Left lung (tissue), 10 donors: Measurements from ENCODE around the gene PSPC1. TPM values are rescaled to one million over a fixed set of nuclear protein-coding genes. Genes with fewer than 3 reads are reported as not detected.
"Not testable (repeated sequence)": the region's sequence is repeated elsewhere in the genome, so short reads cannot be mapped to it uniquely, and the experiment has no call there.

Experiments
- ATAC-seq: fragments of 200-7000 bp; cut with Tn5 transposase; one replicate; pipeline ENCODE4 v1.9.1; 2020; ENCODE audit warnings: moderate library complexity
- DNase-seq, 4 donors: peaks; one replicate each; pipeline ENCODE4 v3.0.0-alpha.2; 2013 to 2020
- H3K27ac ChIP-seq, 2 donors: fragments of 200-600 bp; sonication (generic) in 1 of 2; one replicate each; pipeline versions ENCODE4 v1.5.0 to v1.8.0; 2020 to 2021
- H3K27me3 ChIP-seq, 2 donors: fragments of 200-600 bp; sonication (generic) in 1 of 2; one replicate each; pipeline versions ENCODE4 v1.5.0 to v1.8.0; 2020 to 2021
- H3K36me3 ChIP-seq, 2 donors: fragments of 200-600 bp; sonication (generic) in 1 of 2; one replicate each; pipeline versions ENCODE4 v1.5.0 to v1.8.0; 2020 to 2021
- H3K4me1 ChIP-seq, 2 donors: fragments of 200-600 bp; one replicate each; pipeline ENCODE4 v1.8.0; 2021
- H3K4me3 ChIP-seq, 2 donors: fragments of 200-600 bp; sonication (generic) in 1 of 2; one replicate each; pipeline versions ENCODE4 v1.5.0 to v1.8.0; 2020 to 2021; ENCODE audit warnings: mild to moderate bottlenecking in 1 of 2
- H3K9me3 ChIP-seq, 2 donors: fragments of 200-600 bp; sonication (generic) in 1 of 2; one replicate each; pipeline versions ENCODE4 v1.5.0 to v1.8.0; 2020 to 2021
- CTCF ChIP-seq, 2 donors: fragments of 200-600 bp; sonication (generic) in 1 of 2; IDR thresholded peaks; one replicate each; pipeline versions ENCODE4 v1.5.0 to v1.8.0; 2021; ENCODE audit warnings: antibody characterized with exemption in 2 of 2
- intact Hi-C, 2 donors: fragments of 100-400 bp; cut with DNase I; formaldehyde crosslinking; loops; one replicate each; pipeline versions ENCODE4 v1.11.2 to v1.14.2; 2022
- polyA plus RNA-seq, 6 donors: library from polyadenylated mRNA; unstranded; fragments of 120-200 nt; gene quantifications; one replicate each; pipeline ENCODE4 v1.2.1, GENCODE V29; 2013; ENCODE audit not compliant: insufficient read length in 6 of 6
- total RNA-seq, 2 donors: library from RNA; stranded (reverse); fragmentation: NEBNext Ultra II Directional; extraction: Animal tissue kit (Norgen Biotek cat#: 25700); gene quantifications; one replicate each; pipeline ENCODE4 v1.2.1, GENCODE V29; 2021
- donor health status: DM: no; HTN: yes; CAD: no.
- donor health status: DM: no; HTN: no; CAD: no.

The PSPC1 gene
- total and polyA plus RNA-seq, 8 donors = 34.8 to 86.2 (median 76.1) TPM

GRCh38 chr13:19726611-19727010 lies 56.1 kb downstream of the PSPC1 start:
- ATAC-seq (no peak), DNase-seq (no peak)
- no peak for TF ChIP-seq CTCF (IDR thresholded peaks at IDR 0.05)
- Histone ChIP-seq H3K36me3 (peaks cover 0 to 43% of the 10 kb centered on the region in 2 donors), H3K4me3 (no peak overlapping the region), H3K27me3 (no peaks in the 10 kb centered on the region), H3K9me3 (no peaks in the 10 kb centered on the region), H3K27ac (no peak overlapping the region), H3K4me1 (no peaks in the 10 kb centered on the region)
- intact Hi-C loops = no loop called here

GRCh38 chr13:19725320-19725719 lies 57.4 kb downstream of the PSPC1 start:
- ATAC-seq (no peak), DNase-seq (no peak)
- Histone ChIP-seq H3K4me1 (no peaks in the 10 kb centered on the region), H3K27ac (no peak overlapping the region), H3K36me3 (peaks cover 0 to 43% of the 10 kb centered on the region in 2 donors), H3K4me3 (no peak overlapping the region), H3K9me3 (no peaks in the 10 kb centered on the region), H3K27me3 (no peaks in the 10 kb centered on the region)
- TF ChIP-seq CTCF (IDR thresholded peaks at IDR 0.05) = no peak
- intact Hi-C loops = no loop called here

- intact Hi-C loops = no loop called here
- peaks cover 0 to 20% of the 10 kb centered on the region in 2 donors for H3K36me3 ChIP-seq
- H3K27me3 ChIP-seq = no peaks in the 10 kb centered on the region
- no peaks in the 10 kb centered on the region for H3K9me3 ChIP-seq
- no peak overlapping the region for H3K27ac ChIP-seq
- no peaks in the 10 kb centered on the region for H3K4me1 ChIP-seq
- DNase-seq (no peak), ATAC-seq (no peak)
- H3K4me3 ChIP-seq = no peak overlapping the region
- no peak for TF ChIP-seq CTCF (IDR thresholded peaks at IDR 0.05)
Measured at GRCh38 chr13:19720039-19720438, 62.7 kb downstream of the PSPC1 start.

- no peaks in the 10 kb centered on the region for H3K4me1 ChIP-seq
- H3K9me3 ChIP-seq = no peaks in the 10 kb centered on the region
- ATAC-seq (peak; percentile 22), DNase-seq (no peak)
- no peak for TF ChIP-seq CTCF (IDR thresholded peaks at IDR 0.05)
- no peak overlapping the region for H3K4me3 ChIP-seq
- H3K27ac ChIP-seq = no peak overlapping the region
- intact Hi-C loops = no loop called here
- H3K27me3 ChIP-seq = no peaks in the 10 kb centered on the region
- peaks cover 0 to 7% of the 10 kb centered on the region in 2 donors for H3K36me3 ChIP-seq
Measured at GRCh38 chr13:19713186-19713965, 69.4 kb downstream of the PSPC1 start.

GRCh38 chr13:19709782-19710181 lies 73.0 kb downstream of the PSPC1 start:
- H3K4me1 ChIP-seq, ATAC-seq, H3K4me3 ChIP-seq, DNase-seq, intact Hi-C loops, H3K27me3 ChIP-seq, H3K27ac ChIP-seq, H3K9me3 ChIP-seq, H3K36me3 ChIP-seq: not testable (repeated sequence)

- H3K36me3 ChIP-seq, H3K4me1 ChIP-seq, H3K27me3 ChIP-seq, DNase-seq, intact Hi-C loops, H3K9me3 ChIP-seq, ATAC-seq, H3K4me3 ChIP-seq, H3K27ac ChIP-seq: not testable (repeated sequence)
Measured at GRCh38 chr13:19709039-19709438, 73.7 kb downstream of the PSPC1 start.

- H3K27ac ChIP-seq, H3K36me3 ChIP-seq, DNase-seq, H3K27me3 ChIP-seq, H3K4me3 ChIP-seq, H3K4me1 ChIP-seq, H3K9me3 ChIP-seq, ATAC-seq, intact Hi-C loops: not testable (repeated sequence)
Measured at GRCh38 chr13:19704256-19704655, 78.5 kb downstream of the PSPC1 start.

- H3K36me3 ChIP-seq, ATAC-seq, H3K9me3 ChIP-seq, H3K4me1 ChIP-seq, DNase-seq, H3K27me3 ChIP-seq, H3K27ac ChIP-seq, intact Hi-C loops, H3K4me3 ChIP-seq: not testable (repeated sequence)
Measured at GRCh38 chr13:19701619-19702018, 81.1 kb downstream of the PSPC1 start.

- intact Hi-C loops, H3K4me3 ChIP-seq, ATAC-seq, H3K36me3 ChIP-seq, H3K4me1 ChIP-seq, H3K27ac ChIP-seq, H3K9me3 ChIP-seq, DNase-seq, H3K27me3 ChIP-seq: not testable (repeated sequence)
Measured at GRCh38 chr13:19700963-19701362, 81.8 kb downstream of the PSPC1 start.
